ENCODE data around the gene DCAF7.
A peak's percentile ranks its signal among the peaks of the same experiment; 100 is the strongest.

Gene DCAF7

DNA sequence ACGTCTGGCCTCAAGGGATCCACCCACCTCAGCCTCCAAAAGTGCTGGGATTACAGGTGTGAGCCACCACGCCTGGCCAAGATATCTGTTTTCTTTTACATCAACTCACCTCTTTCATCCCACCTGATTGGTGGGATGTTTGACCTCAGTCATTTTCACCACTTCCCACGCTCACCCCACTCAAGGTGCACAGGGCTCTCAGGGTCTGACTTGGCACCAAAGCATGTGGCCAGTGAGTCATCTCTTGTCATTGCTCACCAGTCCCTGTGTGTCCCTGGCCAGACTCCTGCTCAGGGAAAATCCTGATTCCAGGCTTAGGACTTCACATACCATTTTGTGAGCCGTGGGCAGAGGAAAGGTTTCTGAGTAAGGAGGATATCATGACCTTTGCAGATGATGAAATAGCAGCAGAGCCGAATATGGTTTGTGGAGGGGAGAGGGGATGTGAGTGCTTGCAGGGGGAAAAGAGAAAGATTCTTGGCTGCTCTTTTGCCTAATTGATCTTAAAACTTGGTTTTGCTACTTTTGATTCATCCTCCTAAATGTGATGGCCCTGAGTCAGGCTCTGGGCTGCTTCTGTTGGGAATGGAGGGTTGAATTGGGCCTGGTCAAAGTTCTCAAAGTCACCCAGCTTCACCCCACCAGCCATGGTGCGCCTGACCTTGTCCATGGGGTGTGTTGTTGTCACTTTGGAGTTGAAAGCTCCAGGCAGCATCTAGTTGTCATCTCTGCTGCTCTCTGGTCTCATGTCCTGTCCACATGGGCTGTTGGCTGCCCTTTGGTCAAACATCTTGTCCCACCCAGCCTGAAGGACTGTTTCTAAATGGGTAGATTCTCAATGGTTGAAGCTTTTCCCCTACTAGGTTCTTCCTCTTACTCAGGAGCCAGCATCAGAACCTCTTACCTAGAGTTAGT lies 33.1 kb upstream of the DCAF7 start:
- DNase-seq (ENCODE audit: low read depth) = peak; percentile 48
- TF ChIP-seq, protein P1, sequence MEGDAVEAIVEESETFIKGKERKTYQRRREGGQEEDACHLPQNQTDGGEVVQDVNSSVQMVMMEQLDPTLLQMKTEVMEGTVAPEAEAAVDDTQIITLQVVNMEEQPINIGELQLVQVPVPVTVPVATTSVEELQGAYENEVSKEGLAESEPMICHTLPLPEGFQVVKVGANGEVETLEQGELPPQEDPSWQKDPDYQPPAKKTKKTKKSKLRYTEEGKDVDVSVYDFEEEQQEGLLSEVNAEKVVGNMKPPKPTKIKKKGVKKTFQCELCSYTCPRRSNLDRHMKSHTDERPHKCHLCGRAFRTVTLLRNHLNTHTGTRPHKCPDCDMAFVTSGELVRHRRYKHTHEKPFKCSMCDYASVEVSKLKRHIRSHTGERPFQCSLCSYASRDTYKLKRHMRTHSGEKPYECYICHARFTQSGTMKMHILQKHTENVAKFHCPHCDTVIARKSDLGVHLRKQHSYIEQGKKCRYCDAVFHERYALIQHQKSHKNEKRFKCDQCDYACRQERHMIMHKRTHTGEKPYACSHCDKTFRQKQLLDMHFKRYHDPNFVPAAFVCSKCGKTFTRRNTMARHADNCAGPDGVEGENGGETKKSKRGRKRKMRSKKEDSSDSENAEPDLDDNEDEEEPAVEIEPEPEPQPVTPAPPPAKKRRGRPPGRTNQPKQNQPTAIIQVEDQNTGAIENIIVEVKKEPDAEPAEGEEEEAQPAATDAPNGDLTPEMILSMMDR (conservative IDR thresholded peaks at IDR 0.05; ENCODE audit: low read length) = no peak
- no peak overlapping the region for H3K4me3 ChIP-seq (ENCODE audit: low read length)

DNA sequence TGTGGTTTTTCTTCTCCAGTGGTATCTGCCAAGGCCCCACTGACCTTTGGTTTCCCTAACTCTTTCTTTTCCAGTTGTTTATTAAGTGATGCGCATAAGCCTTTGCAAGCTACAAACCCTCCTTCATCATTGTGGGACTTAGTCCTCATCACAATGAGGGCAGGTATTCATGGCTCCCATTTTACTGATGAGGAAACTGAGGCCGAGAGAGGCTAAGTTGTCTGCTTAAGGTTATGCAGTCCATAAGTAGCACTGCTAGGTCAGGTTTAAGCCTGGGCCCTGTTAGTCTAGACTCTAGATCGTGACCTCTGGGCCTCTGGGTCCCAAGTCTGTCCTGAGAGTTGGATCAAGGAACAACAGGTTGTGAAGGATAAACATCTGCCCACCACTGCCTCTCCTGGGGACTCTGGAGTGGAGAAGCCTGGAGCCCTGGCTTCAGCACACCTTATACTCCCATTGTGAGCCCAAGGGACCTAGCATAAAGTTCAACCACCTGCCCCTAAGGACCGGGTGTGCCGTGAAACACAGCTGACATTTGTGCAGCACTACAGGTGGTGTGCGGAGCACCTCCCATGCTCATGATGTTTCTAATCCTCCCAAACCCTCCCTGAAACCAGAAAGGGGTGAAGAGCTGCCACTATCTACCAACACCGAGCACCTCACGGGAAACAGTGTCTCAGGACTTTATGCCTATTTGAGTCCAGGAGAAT lies 32.3 kb upstream of the DCAF7 start:
- DNase-seq (ENCODE audit: low read depth) = no peak
- no peak overlapping the region for H3K4me3 ChIP-seq (ENCODE audit: low read length)
- TF ChIP-seq, protein P1 (conservative IDR thresholded peaks at IDR 0.05; ENCODE audit: low read length) = no peak

DNA sequence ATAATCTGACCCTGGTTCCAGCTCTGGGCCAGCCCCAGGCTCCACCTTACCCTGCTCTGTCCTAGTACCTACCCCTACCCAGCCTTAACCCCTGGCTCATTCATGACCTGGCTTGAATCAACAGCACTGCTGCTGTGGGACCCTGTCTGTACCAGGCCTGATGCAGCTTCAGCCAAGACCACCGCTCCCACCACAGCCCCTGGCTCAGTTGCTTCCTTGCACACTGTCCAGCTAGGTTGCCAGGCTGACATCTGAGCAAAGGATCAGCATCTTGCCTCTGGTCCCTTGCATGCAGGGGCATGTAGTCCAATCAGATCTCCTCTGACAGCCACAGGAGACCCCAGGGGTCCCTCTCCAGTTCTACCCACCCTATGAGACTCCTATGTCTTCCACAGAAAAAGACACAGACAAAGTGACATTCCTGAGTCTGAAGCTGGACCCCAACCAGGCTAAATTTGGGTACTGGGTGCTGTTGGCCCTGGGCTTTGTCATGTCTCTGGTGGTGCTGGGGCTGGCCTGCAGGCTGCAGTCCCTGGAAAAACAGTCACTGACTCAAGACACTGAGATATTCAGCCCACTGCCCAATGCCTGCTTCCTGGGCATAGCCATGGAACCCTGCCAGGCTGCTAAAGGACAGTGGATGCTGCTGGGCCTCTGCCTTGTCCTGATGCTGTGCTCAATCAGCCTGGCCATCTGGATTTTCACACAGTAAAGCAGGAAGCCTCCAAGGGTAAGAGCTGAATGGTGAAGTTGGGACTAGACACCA lies 31.0 kb upstream of the DCAF7 start:
- H3K4me3 ChIP-seq (ENCODE audit: low read length) = no peak overlapping the region
- DNase-seq (ENCODE audit: low read depth) = no peak
- TF ChIP-seq, protein P1 (conservative IDR thresholded peaks at IDR 0.05; ENCODE audit: low read length) = no peak

DNA sequence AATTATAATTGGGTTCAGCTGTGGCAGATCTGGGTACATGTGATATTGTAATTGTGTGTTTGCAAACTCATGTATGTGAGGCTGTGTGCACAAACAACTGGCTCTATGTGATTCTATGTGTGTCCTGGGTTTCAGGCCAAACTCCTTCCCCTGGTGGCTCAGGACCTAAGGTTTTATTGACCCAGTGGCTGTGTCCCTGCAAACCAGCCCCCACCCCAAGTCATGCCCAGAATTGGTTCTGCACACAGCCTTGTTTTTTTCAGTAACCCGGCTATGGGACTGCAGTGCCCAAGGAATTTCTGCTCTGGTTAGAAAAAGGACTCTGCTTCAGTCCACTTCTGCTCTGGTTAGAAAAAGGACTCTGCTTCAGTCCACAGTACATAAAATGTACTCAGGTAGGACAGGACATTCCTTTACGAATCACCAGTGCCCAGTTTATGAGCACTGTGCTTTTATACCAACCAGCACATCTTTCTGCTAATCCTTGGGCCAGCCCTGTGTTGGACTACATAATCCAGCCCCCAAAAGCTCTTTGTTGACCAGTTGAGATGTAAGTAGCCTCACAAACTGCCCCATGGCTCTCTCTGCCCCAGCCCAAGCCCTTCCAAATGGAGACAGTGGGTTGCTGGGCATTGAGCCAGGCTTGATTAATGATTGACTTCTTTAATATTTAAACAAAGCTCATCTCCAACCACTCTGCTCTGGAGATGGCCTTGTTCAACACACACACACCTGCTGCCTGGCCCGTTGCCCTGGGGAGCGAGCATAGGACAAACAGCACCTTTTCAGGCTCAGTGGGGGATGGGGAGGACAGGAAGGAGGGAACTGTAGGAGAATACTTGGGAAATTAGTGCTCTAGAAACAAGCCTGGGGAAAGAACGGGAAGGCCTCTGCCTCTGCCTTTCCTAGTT lies 30.1 kb upstream of the DCAF7 start:
- TF ChIP-seq, protein P1 (conservative IDR thresholded peaks at IDR 0.05; ENCODE audit: low read length) = no peak
- DNase-seq (ENCODE audit: low read depth) = no peak
- no peak overlapping the region for H3K4me3 ChIP-seq (ENCODE audit: low read length)

DNA sequence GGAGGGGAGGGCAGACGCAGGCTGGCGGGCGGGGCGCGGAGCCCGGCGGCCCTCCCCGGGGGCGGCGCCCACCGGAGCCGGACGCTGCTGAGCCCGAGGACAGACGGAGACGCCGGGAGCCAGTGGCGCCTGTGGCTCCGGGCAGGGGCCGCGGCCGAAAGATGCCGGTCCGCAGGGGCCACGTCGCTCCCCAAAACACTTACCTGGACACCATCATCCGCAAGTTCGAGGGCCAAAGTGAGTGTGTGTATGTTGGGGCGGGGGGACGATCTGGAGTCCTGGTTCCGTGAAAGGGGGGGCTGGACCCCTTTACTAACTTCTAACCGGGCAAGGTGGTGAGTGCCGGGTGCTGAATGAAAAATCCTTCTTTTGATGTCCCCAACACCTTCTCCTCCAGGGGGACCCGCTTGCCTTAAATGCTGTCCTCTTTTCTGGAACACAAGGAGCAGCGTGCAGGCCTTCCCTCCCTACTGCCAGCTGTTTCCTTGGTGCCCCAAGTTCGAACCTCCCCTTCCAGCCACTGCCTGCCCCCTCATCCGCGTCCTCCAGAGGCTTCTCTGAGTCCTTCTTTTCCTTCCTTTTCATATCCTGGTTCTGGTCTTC lies 26.9 kb upstream of the DCAF7 start, which contains the start of gene KCNH6:
TSS of gene KCNH6 (plus strand) at position 106 of the 603 bp plus-strand sequence. CDS start at position 162, 56 bp downstream.
- TF ChIP-seq, protein P1 (conservative IDR thresholded peaks at IDR 0.05; ENCODE audit: low read length) = no peak
- no peak within 1 kb of the TSS for H3K4me3 ChIP-seq (ENCODE audit: low read length)
- DNase-seq (ENCODE audit: low read depth) = no peak

DNA sequence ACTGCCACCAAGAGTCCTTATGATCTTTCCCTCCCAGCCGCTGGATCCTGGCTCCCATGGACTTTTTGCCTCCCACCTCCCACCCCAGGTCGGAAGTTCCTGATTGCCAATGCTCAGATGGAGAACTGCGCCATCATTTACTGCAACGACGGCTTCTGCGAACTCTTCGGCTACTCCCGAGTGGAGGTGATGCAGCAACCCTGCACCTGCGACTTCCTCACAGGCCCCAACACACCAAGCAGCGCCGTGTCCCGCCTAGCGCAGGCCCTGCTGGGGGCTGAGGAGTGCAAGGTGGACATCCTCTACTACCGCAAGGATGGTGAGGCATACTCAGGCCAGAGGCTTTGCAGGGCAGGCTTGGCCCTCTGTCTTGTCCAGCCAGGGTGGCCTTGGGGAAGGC lies 26.2 kb upstream of the DCAF7 start:
- TF ChIP-seq, protein P1 (conservative IDR thresholded peaks at IDR 0.05; ENCODE audit: low read length) = no peak
- DNase-seq (ENCODE audit: low read depth) = no peak
- H3K4me3 ChIP-seq (ENCODE audit: low read length) = no peak overlapping the region

Data from AG10803 (cell line).